WTC11 (cell line): ENCODE data around the gene GLB1L2. TPM values are rescaled to one million over a fixed set of nuclear protein-coding genes. Genes with fewer than 3 reads are reported as not detected.

Experiments used
- ATAC-seq: fragments of 200-7000 bp; cut with Tn5 transposase; 2 replicates; pipeline ENCODE4 v1.10.0; 2021; ENCODE audit warnings: mild to moderate bottlenecking, moderate library complexity
- Bru-seq: library from RNA; stranded (reverse); fragments of 400-500 nt; gene quantifications from one replicate; lab custom pipeline; 2021; lab: Mats Ljungman, UMichigan
- CTCF ChIA-PET: fragments of 300-600 bp; sonication (Branson Sonifier 250); formaldehyde crosslinking; loops from one replicate; lab custom pipeline; 2021; ENCODE audit warnings: antibody characterized with exemption; lab: Charles Lee
- POLR2A ChIA-PET: fragments of 350-600 bp; sonication (Branson Sonifier 250); formaldehyde crosslinking; loops from one replicate; lab custom pipeline; 2021; ENCODE audit warnings: antibody characterized with exemption; lab: Charles Lee
- DNase-seq: peaks from one replicate; pipeline ENCODE4 v3.0.0; 2021; ENCODE audit warnings: low spot score
- H3K27ac Mint-ChIP-seq: 2 replicates; pipeline ENCODE4 v1.8.0; 2021; ENCODE audit warnings: mixed read lengths
- H3K27me3 Mint-ChIP-seq: 2 replicates; pipeline ENCODE4 v1.8.0; 2021; ENCODE audit warnings: low read depth, mild to moderate bottlenecking, moderate library complexity, mixed read lengths
- H3K36me3 Mint-ChIP-seq: 2 replicates; pipeline ENCODE4 v1.8.0; 2021; ENCODE audit warnings: mixed read lengths
- H3K4me1 Mint-ChIP-seq: 2 replicates; pipeline ENCODE4 v1.8.0; 2022; ENCODE audit warnings: mixed read lengths
- H3K4me3 Mint-ChIP-seq: 2 replicates; pipeline ENCODE4 v1.8.0; 2021; ENCODE audit warnings: mild to moderate bottlenecking, moderate library complexity, mixed read lengths
- H3K9me3 Mint-ChIP-seq: 2 replicates; pipeline ENCODE4 v1.8.0; 2021; ENCODE audit warnings: mixed read lengths
- ATF1 ChIP-seq: sonication (generic); formaldehyde crosslinking; IDR thresholded peaks from 2 replicates; pipeline ENCODE4 v1.8.1; 2023; ENCODE audit warnings: mild to moderate bottlenecking, moderate library complexity, missing genetic modification reagents
- CTCF ChIP-seq: fragments of 200-600 bp; IDR thresholded peaks from 2 replicates; pipeline ENCODE4 v1.8.0; 2022; ENCODE audit warnings: antibody characterized with exemption
- E2F1 ChIP-seq: sonication (generic); formaldehyde crosslinking; IDR thresholded peaks from 2 replicates; pipeline ENCODE4 v1.8.0; 2022; ENCODE audit warnings: mild to moderate bottlenecking, missing genetic modification reagents
- E2F4 ChIP-seq: sonication (generic); formaldehyde crosslinking; IDR thresholded peaks from 2 replicates; pipeline ENCODE4 v1.8.1; 2022; ENCODE audit warnings: low read depth, mild to moderate bottlenecking, moderate library complexity, missing genetic modification reagents, borderline replicate concordance
- FOXK1 ChIP-seq: sonication (generic); formaldehyde crosslinking; IDR thresholded peaks from 2 replicates; pipeline ENCODE4 v1.8.0; 2022; ENCODE audit warnings: mild to moderate bottlenecking, moderate library complexity, missing genetic modification reagents
- GRHL2 ChIP-seq: fragments of 250-450 bp; sonication (Bioruptor Pico); IDR thresholded peaks from 2 replicates; pipeline ENCODE4 v1.8.0; 2022; ENCODE audit warnings: mild to moderate bottlenecking, moderate library complexity; ENCODE audit not compliant: insufficient replicate concordance, severe bottlenecking
- HMGXB4 ChIP-seq: sonication (generic); formaldehyde crosslinking; IDR thresholded peaks from 2 replicates; pipeline ENCODE4 v1.8.1; 2023; ENCODE audit warnings: mild to moderate bottlenecking, moderate library complexity, missing genetic modification reagents
- MAX ChIP-seq: sonication (generic); formaldehyde crosslinking; IDR thresholded peaks from 2 replicates; pipeline ENCODE4 v1.8.0; 2022; ENCODE audit warnings: mild to moderate bottlenecking, missing genetic modification reagents
- MXD4 ChIP-seq: fragments of 250-450 bp; sonication (Bioruptor Pico); IDR thresholded peaks from 2 replicates; pipeline ENCODE4 v1.8.0; 2021; ENCODE audit warnings: mild to moderate bottlenecking, moderate library complexity, borderline replicate concordance
- NFYB ChIP-seq: sonication (generic); formaldehyde crosslinking; conservative IDR thresholded peaks from 2 replicates; pipeline ENCODE4 v1.8.0; 2022; ENCODE audit warnings: low read depth, missing genetic modification reagents
- RELA ChIP-seq: sonication (generic); formaldehyde crosslinking; IDR thresholded peaks from 2 replicates; pipeline ENCODE4 v1.8.1; 2022; ENCODE audit warnings: missing genetic modification reagents, mild to moderate bottlenecking, borderline replicate concordance
- RORB ChIP-seq: fragments of 250-450 bp; sonication (Bioruptor Pico); IDR thresholded peaks from 2 replicates; pipeline ENCODE4 v1.9.0; 2021; ENCODE audit warnings: mild to moderate bottlenecking
- TEAD4 ChIP-seq: sonication (generic); formaldehyde crosslinking; IDR thresholded peaks from 2 replicates; pipeline ENCODE4 v1.8.0; 2022; ENCODE audit warnings: mild to moderate bottlenecking, missing genetic modification reagents
- USF1 ChIP-seq: sonication (generic); formaldehyde crosslinking; IDR thresholded peaks from 2 replicates; pipeline ENCODE4 v1.8.0; 2022; ENCODE audit warnings: mild to moderate bottlenecking, missing genetic modification reagents
- ZBTB21 ChIP-seq: sonication (generic); formaldehyde crosslinking; IDR thresholded peaks from 2 replicates; pipeline ENCODE4 v1.8.1; 2023; ENCODE audit warnings: mild to moderate bottlenecking, missing genetic modification reagents, borderline replicate concordance
- ZNF317 ChIP-seq: sonication (generic); formaldehyde crosslinking; IDR thresholded peaks from 2 replicates; pipeline ENCODE4 v1.8.1; 2023; ENCODE audit warnings: low read depth, mild to moderate bottlenecking, moderate library complexity, missing genetic modification reagents, borderline replicate concordance
- ZNF396 ChIP-seq: fragments of 250-450 bp; sonication (Bioruptor Pico); IDR thresholded peaks from 2 replicates; pipeline ENCODE4 v1.8.0; 2021; ENCODE audit warnings: mild to moderate bottlenecking, moderate library complexity, borderline replicate concordance
- ZNF423 ChIP-seq: fragments of 250-450 bp; sonication (Bioruptor Pico); IDR thresholded peaks from 2 replicates; pipeline ENCODE4 v2.1.2; 2022; ENCODE audit warnings: mild to moderate bottlenecking, moderate library complexity
- ZSCAN18 ChIP-seq: fragments of 250-450 bp; sonication (Bioruptor Pico); IDR thresholded peaks from 2 replicates; pipeline ENCODE4 v2.1.2; 2022; ENCODE audit warnings: mild to moderate bottlenecking, moderate library complexity
- long read RNA-seq, 3 experiments: library from RNA in 1 of 3; library from capped mRNA in 1 of 3; library from polyadenylated mRNA in 1 of 3; unstranded in 2 of 3; stranded (forward) in 1 of 3; transcript quantifications; one replicate each; pipeline ENCODE4 v2.0.0, GENCODE V29; 2021
- total RNA-seq: library from RNA; stranded (reverse); gene quantifications from 3 replicates; pipeline ENCODE4 v1.2.3, GENCODE V29; 2021

Gene GLB1L2
- total RNA-seq (4.6 to 6.0 TPM (median 5.1 TPM) in 3 replicates), Bru-seq, nascent RNA (percentile 33 among the genes with signal in this experiment)
- long read RNA-seq, experiment 1, partial matches to known transcripts: 5 of 27 reads
- long read RNA-seq, experiment 1, other reads (novel, unspliced or antisense): 22 of 27 reads
- long read RNA-seq, experiment 2, partial matches to known transcripts: 1 of 4 reads
- long read RNA-seq, experiment 2, other reads (novel, unspliced or antisense): 3 of 4 reads
- long read RNA-seq, experiment 3, partial matches to known transcripts: 4 of 6 reads
- long read RNA-seq, experiment 3, other reads (novel, unspliced or antisense): 2 of 6 reads

- H3K9me3 Mint-ChIP-seq: no peaks in the 10 kb centered on the region
- H3K4me1 Mint-ChIP-seq: peaks cover 26% of the 10 kb centered on the region
- ATAC-seq: peak; percentile 86
- TF ChIP-seq ZNF396 (CRISPR knock-in tag) (no peak), HMGXB4 (CRISPR knock-in tag) (no peak), RELA (CRISPR knock-in tag) (no peak), ZNF423 (CRISPR knock-in tag) (0 out of 2 replicates have a peak, but pooled peaks have one; percentile 34), ZSCAN18 (CRISPR knock-in tag) (no peak), TEAD4 (CRISPR knock-in tag) (no peak), ZBTB21 (CRISPR knock-in tag) (no peak), ZNF317 (CRISPR knock-in tag) (peak; percentile 90), E2F1 (CRISPR knock-in tag) (no peak), RORB (CRISPR knock-in tag) (no peak), ATF1 (CRISPR knock-in tag) (no peak), GRHL2 (CRISPR knock-in tag) (no peak), NFYB (CRISPR knock-in tag) (peak; percentile 69), MAX (peak; percentile 35; the same call in 1 of the 2 replicates)
- TF ChIP-seq, all 79 proteins: peak for 4
- peaks cover 46% of the 10 kb centered on the region for H3K27me3 Mint-ChIP-seq
- H3K4me3 Mint-ChIP-seq: peak within 1 kb of the TSS; percentile 75
- CTCF ChIA-PET: interaction anchor here (0.6 to 1.4 kb wide), 5 partner anchors 18 to 107 kb away, joined by 3 to 8 read pairs (median 5); partner anchors contain the start of genes NCAPD3 and VPS26B
- H3K36me3 Mint-ChIP-seq: no peaks in the 10 kb centered on the region
- POLR2A ChIA-PET: no interaction called here
- DNase-seq: peak; percentile 87
- no peak within 1 kb of the TSS for H3K27ac Mint-ChIP-seq
Observed at GRCh38 chr11:134331354-134332188, at the start of gene GLB1L2. Gene GLB1L2 (plus strand): TSS chr11:134331988. CDS start chr11:134332062, 74 bp downstream.

- ATAC-seq (no peak), DNase-seq (no peak)
- TF ChIP-seq FOXK1 (CRISPR knock-in tag) (no peak), TEAD4 (CRISPR knock-in tag) (no peak), GRHL2 (CRISPR knock-in tag) (no peak), E2F4 (CRISPR knock-in tag) (no peak), USF1 (CRISPR knock-in tag) (no peak), ZNF423 (CRISPR knock-in tag) (no peak), MXD4 (CRISPR knock-in tag) (no peak), ZNF396 (CRISPR knock-in tag) (no peak), CTCF (no peak)
- ChIA-PET POLR2A (interaction anchor here (1.0 kb wide), 1 partner anchor 9 kb away, joined by 3 read pairs; no protein-coding TSS in a partner anchor), CTCF (interaction anchor here (0.6 kb wide), 1 partner anchor 9 kb away, joined by 3 read pairs; no protein-coding TSS in a partner anchor)
- Mint-ChIP-seq H3K4me1 (peaks cover 26% of the 10 kb centered on the region), H3K9me3 (no peaks in the 10 kb centered on the region), H3K27me3 (no peaks in the 10 kb centered on the region), H3K27ac (no peak overlapping the region), H3K4me3 (no peak overlapping the region), H3K36me3 (peaks cover 59% of the 10 kb centered on the region)
Observed at GRCh38 chr11:134282121-134283045, 49.4 kb upstream of the GLB1L2 start.
